ENCODE measurements around the gene PROM1.

- TF ChIP-seq CTCF (IDR thresholded peaks at IDR 0.05) (no peak), POLR2A (IDR thresholded peaks at IDR 0.05) (no peak), POLR2AphosphoS5 (IDR thresholded peaks at IDR 0.05) (no peak)
Observed at GRCh38 chr4:15955670-15956069, 128.2 kb downstream of the PROM1 start.
